ENCODE measurements around the gene CGAS. TPM values are rescaled to one million over a fixed set of nuclear protein-coding genes. Genes with fewer than 3 reads are reported as not detected.

The CGAS gene
- total and polyA plus RNA-seq, 2 of the 13 experiments (the other 11 are each of a cell fraction or from before 2014, with no cell fraction given): 0.03 to 0.07 TPM

DNA sequence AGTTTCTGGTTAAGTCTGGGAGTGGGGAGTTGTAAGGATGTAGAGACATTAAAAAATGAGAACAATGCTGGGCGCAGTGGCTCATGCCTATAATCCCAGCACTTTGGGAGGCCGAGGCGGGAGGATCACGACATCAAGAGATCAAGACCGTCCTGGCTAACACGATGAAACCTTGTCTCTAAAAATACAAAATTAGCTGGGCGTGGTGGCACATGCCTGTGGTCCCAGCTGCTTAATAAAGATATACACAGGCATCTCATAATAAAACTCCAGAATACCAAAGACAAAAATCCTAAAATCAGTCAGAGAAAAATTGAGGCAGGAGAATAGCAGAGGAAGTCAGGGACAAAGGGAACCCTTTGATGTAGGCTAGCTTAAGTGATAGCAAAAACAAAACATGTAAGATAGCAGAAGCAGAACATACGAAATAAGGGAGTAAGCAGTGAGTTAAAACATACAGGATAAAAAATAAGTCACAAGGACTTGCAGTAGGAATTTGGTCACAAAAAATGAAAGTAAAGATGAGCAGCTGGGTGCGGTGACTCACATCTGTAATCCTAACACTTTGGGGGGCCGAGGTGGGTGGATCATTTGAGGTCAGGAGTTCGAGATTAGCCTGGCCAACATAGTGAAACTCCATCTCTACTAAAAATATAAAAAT is 33.9 kb downstream of the CGAS start:
- ChIA-PET CTCF (ENCODE audit: low intra/inter-chr PET ratio, low total read pairs) (no interaction called here), POLR2A (no interaction called here)
- in situ Hi-C loops (cut with HindIII; ENCODE audit: extremely low pct_ligation_motif_present, low pct_unique_long_range_greater_than_20kb): no loop called here
- 34% methylated on average over 11 of the region's 11 CpGs for WGBS (ENCODE audit: low lambda C conversion rate)
- H3K9ac ChIP-seq (ENCODE audit: insufficient read depth, low read depth, low read length): no peak overlapping the region
- intact Hi-C loops (cut with micrococcal nuclease; ENCODE audit: unreplicated experiment): no loop called here
- H3K79me2 ChIP-seq (ENCODE audit: insufficient read depth, low read length): no peaks in the 10 kb centered on the region
- no peak overlapping the region for H3K4me2 ChIP-seq (ENCODE audit: low read depth, low read length)
- DNase-seq (ENCODE audit: low spot score) (no peak), FAIRE-seq (no peak), ATAC-seq (no peak)
- no TSS peak for BruUV-seq (replicated peaks)
- no peaks in the 10 kb centered on the region for H3K4me1 ChIP-seq (ENCODE audit: insufficient read depth, low read length)
- H3K36me3 ChIP-seq (replicated peaks in 1 of 2; ENCODE audit: control insufficient read depth in 1 of 2, insufficient read depth in 2 of 2, low read length in 2 of 2): no peaks in the 10 kb centered on the region
- H3K27me3 ChIP-seq (ENCODE audit: control insufficient read depth in 1 of 2, insufficient read depth in 2 of 2, low read length in 2 of 2): peaks cover 0 to 7% of the 10 kb centered on the region in 2 experiments; a peak in 1 of 5 replicates
- no peaks in the 10 kb centered on the region for H4K20me1 ChIP-seq (ENCODE audit: insufficient read depth, low read length)
- no peaks in the 10 kb centered on the region for H3K9me3 ChIP-seq (ENCODE audit: low read length)
- H2AFZ ChIP-seq (ENCODE audit: low read length): no peak overlapping the region
- no peak overlapping the region for H3K4me3 ChIP-seq (replicated peaks in 1 of 3; ENCODE audit: insufficient read depth in 1 of 3, low read depth in 2 of 3, low read length in 3 of 3)
- H3K27ac ChIP-seq (ENCODE audit: extremely low read length, insufficient read depth, low read length): no peak overlapping the region
- TF ChIP-seq HIVEP1 (CRISPR knock-in tag; IDR thresholded peaks at IDR 0.05): no peak
- no peak for TF ChIP-seq ZNF318 (CRISPR knock-in tag; IDR thresholded peaks at IDR 0.05)
- TF ChIP-seq JARID2 (CRISPR knock-in tag; IDR thresholded peaks at IDR 0.05; ENCODE audit: insufficient replicate concordance): no peak
